NB4 (cell line): ENCODE measurements around the gene DCAF11.

Experiments
- CTCF ChIP-seq: IDR thresholded peaks from one replicate; pipeline ENCODE4 v1.5.1; 2012; ENCODE audit warnings: low read depth, low read length
- POLR2A ChIP-seq: IDR thresholded peaks from 2 replicates; pipeline ENCODE4 v1.6.1; 2011; ENCODE audit warnings: mild to moderate bottlenecking; ENCODE audit not compliant: insufficient read length; ENCODE audit errors: extremely low read depth

GRCh38 chr14:24110523-24110922 lies 4.1 kb upstream of the DCAF11 start:
- TF ChIP-seq CTCF: no peak
- TF ChIP-seq POLR2A: no peak
